Suprapubic skin (tissue), 4 donors: ENCODE results near the gene WDR1.

Experiments used
- EP300 ChIP-seq: sonication (generic); formaldehyde crosslinking; IDR thresholded peaks from one replicate; pipeline ENCODE4 v1.6.1; 2017; ENCODE audit warnings: antibody characterized with exemption
- POLR2A ChIP-seq, 2 donors: fragments of 450-650 bp; IDR thresholded peaks; one replicate each; pipeline ENCODE4 v1.6.1; 2017; ENCODE audit warnings: antibody characterized with exemption in 2 of 2, mild to moderate bottlenecking in 2 of 2, moderate library complexity in 2 of 2
- POLR2AphosphoS5 ChIP-seq, 3 donors: sonication (generic); formaldehyde crosslinking; IDR thresholded peaks; one replicate each; pipeline ENCODE4 v1.6.1; 2017; ENCODE audit warnings: antibody characterized with exemption in 3 of 3
- TF ChIP-seq, protein P1 (sequence below), 2 donors: fragments of 200-600 bp in 1 of 2; fragments of 450-650 bp in 1 of 2; sonication (generic) in 1 of 2; IDR thresholded peaks; one replicate each; pipeline ENCODE4 v1.5.1; 2016 to 2019; ENCODE audit warnings: antibody characterized with exemption in 2 of 2, mild to moderate bottlenecking in 1 of 2, moderate library complexity in 1 of 2

DNA sequence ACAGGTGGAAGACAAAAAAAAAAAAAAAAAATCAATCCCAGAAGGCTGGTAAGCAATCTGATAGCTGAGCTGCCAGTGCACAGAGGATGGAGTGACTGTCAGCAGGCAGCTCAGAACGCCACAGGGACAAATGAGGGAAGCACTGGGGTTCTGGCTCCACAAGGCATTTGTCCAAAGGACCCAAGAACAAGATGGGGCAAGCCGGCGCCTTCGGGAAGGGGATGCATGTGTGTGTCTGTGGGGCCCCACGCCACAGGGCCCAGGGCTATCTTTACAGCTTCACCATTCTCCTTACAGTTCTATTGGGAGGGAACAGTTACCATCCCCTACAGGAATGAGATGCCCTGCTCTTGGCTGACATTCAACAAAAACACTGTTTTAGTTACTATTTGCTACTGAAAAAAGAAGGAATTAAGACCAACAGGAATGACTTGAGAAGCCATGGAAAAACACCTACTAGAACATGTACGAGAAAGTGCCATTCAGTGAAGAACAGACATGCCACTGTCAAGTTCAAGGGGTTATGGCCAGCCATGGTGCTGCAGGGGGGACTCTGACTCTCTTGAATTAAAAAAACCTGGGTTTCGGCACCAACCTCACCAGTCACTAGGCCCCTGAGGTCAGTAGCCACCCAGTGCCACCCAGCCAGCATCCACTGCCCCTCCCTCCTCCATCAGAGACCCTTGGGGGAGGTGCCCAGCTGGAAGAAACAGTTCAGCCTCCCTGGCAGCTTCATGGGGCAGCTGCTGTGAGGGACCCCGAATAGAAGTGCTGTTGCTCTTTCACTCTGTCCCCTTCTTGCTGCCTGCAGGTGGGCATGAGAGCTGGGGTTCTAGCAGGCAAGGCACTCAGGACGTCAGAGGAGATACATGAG is 18.5 kb downstream of the WDR1 start:
- TF ChIP-seq, protein P1, sequence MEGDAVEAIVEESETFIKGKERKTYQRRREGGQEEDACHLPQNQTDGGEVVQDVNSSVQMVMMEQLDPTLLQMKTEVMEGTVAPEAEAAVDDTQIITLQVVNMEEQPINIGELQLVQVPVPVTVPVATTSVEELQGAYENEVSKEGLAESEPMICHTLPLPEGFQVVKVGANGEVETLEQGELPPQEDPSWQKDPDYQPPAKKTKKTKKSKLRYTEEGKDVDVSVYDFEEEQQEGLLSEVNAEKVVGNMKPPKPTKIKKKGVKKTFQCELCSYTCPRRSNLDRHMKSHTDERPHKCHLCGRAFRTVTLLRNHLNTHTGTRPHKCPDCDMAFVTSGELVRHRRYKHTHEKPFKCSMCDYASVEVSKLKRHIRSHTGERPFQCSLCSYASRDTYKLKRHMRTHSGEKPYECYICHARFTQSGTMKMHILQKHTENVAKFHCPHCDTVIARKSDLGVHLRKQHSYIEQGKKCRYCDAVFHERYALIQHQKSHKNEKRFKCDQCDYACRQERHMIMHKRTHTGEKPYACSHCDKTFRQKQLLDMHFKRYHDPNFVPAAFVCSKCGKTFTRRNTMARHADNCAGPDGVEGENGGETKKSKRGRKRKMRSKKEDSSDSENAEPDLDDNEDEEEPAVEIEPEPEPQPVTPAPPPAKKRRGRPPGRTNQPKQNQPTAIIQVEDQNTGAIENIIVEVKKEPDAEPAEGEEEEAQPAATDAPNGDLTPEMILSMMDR (IDR thresholded peaks at IDR 0.05), result no peak
- TF ChIP-seq POLR2A (IDR thresholded peaks at IDR 0.05), result no peak
- no peak for TF ChIP-seq POLR2AphosphoS5 (IDR thresholded peaks at IDR 0.05)
- no peak for TF ChIP-seq EP300
